GM19452 (cell line): Measurements from ENCODE around the gene GAP43.
"Not testable (repeated sequence)": the region's sequence is repeated elsewhere in the genome, so short reads cannot be mapped to it uniquely, and the experiment has no call there.

Source experiments
- ATAC-seq: cut with Tn5 transposase; IDR thresholded peaks from one replicate; pipeline ENCODE4 v1.9.1; 2021; ENCODE audit not compliant: unreplicated experiment

The GAP43 gene

GRCh38 chr3:115752978-115753377 is 129.7 kb downstream of the GAP43 start:
- not testable (repeated sequence) for ATAC-seq

- no peak for ATAC-seq
Observed at GRCh38 chr3:115758076-115758763, 134.9 kb downstream of the GAP43 start.

- ATAC-seq = no peak
Observed at GRCh38 chr3:115760716-115761115, 137.4 kb downstream of the GAP43 start.

- no peak for ATAC-seq
Observed at GRCh38 chr3:115761927-115762305, 138.6 kb downstream of the GAP43 start.

GRCh38 chr3:115766587-115767482 is 143.5 kb downstream of the GAP43 start:
- no peak for ATAC-seq

GRCh38 chr3:115768661-115769060 is 145.4 kb downstream of the GAP43 start:
- no peak for ATAC-seq
